ENCODE results near the gene XRRA1. TPM values are rescaled to one million over a fixed set of nuclear protein-coding genes. Genes with fewer than 3 reads are reported as not detected.

The XRRA1 gene
- total RNA-seq, 1 experiment from 2014 or later, result 29.5 TPM

DNA sequence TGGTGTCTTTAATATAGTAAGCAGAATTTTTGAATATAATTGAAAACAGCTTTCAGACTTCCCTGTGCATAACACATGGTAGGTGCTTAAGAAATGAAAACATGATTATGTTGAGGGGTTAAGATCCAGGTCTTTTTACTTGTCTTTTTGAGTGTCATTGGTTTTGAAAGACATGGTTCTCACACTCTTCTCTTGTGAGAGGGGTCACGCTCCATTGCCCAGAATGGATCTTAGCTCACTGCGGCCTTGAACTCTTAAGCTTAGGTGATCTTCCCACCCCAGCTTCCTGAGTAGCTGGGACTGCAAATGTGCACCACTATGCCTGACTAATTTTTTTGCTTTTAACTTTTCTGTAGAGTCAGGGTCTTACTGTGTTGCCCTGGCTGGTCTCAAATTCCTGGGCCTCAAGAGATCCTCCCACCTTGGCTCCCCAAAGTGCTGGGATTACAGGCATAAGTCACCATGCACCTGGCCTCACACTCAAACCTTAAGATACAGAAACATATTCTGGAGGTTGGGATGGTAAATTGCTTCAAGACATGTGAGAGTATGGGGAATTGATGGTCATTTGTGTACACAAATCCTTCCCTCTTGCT is 1.6 kb upstream of the XRRA1 start:
- no peak for DNase-seq
- Histone ChIP-seq H3K27me3 (ENCODE audit: insufficient read depth, low read depth) (no peaks in the 10 kb centered on the region), H3K9me2 (ENCODE audit: insufficient read depth) (no peaks in the 10 kb centered on the region), H3K9me3 (ENCODE audit: insufficient read depth, low read depth) (no peaks in the 10 kb centered on the region), H3K4me3 (peak overlapping the region; percentile 96), H4K20me1 (ENCODE audit: insufficient read depth) (peaks cover 17% of the 10 kb centered on the region), H3K4me1 (replicated peaks; ENCODE audit: insufficient read depth) (peaks cover 18% of the 10 kb centered on the region), H2AFZ (no peak overlapping the region), H3K79me2 (ENCODE audit: low read depth) (peaks cover 82% of the 10 kb centered on the region), H3K36me3 (ENCODE audit: low read depth) (peaks cover 17% of the 10 kb centered on the region; the same call in 1 of the 2 replicates), H3K4me2 (peak overlapping the region; percentile 99), H3K27ac (no peak overlapping the region), H3F3A (ENCODE audit: insufficient read depth, low read depth) (no peaks in the 10 kb centered on the region; the same call in 1 of the 2 replicates)
- POLR2A ChIA-PET (ENCODE audit: unreplicated experiment), result no interaction called here
- intact Hi-C loops (cut with micrococcal nuclease; ENCODE audit: unreplicated experiment), result loop anchor here (5.0 kb wide), 1 partner anchor 37 kb away; the partner anchor contains the start of gene NEU3
- TF ChIP-seq, protein P1, sequence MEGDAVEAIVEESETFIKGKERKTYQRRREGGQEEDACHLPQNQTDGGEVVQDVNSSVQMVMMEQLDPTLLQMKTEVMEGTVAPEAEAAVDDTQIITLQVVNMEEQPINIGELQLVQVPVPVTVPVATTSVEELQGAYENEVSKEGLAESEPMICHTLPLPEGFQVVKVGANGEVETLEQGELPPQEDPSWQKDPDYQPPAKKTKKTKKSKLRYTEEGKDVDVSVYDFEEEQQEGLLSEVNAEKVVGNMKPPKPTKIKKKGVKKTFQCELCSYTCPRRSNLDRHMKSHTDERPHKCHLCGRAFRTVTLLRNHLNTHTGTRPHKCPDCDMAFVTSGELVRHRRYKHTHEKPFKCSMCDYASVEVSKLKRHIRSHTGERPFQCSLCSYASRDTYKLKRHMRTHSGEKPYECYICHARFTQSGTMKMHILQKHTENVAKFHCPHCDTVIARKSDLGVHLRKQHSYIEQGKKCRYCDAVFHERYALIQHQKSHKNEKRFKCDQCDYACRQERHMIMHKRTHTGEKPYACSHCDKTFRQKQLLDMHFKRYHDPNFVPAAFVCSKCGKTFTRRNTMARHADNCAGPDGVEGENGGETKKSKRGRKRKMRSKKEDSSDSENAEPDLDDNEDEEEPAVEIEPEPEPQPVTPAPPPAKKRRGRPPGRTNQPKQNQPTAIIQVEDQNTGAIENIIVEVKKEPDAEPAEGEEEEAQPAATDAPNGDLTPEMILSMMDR (conservative IDR thresholded peaks at IDR 0.05), result no peak
- TF ChIP-seq EZH2 (IDR thresholded peaks at IDR 0.05; ENCODE audit: low read depth), result no peak
- BruUV-seq (replicated peaks), result no TSS peak
- CTCF ChIA-PET, result no interaction called here

DNA sequence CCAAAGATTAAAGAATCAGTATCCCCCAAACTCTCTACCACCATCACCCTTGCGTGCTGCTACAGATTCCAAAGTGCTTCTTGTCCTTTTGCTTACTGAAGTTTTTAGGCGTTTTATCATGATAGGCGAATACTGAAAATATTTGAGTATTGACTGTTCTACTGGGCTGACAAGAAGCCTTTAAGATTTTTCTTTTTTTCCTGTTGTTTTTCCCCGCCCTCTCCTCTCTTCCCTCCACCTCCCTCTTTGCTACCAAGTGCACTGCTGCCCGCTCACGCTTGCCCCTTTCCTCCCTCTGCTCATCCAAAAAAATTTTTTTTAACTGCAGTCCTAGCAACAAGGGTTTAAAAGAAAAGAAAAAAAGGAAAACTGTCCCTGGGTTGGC is 854 bp upstream of the XRRA1 start:
- Histone ChIP-seq H2AFZ (peak overlapping the region; percentile 99), H3K9me2 (ENCODE audit: insufficient read depth) (no peaks in the 10 kb centered on the region)
- no peak for TF ChIP-seq EZH2 (IDR thresholded peaks at IDR 0.05; ENCODE audit: low read depth)
- TF ChIP-seq, protein P1 (conservative IDR thresholded peaks at IDR 0.05), result no peak

DNA sequence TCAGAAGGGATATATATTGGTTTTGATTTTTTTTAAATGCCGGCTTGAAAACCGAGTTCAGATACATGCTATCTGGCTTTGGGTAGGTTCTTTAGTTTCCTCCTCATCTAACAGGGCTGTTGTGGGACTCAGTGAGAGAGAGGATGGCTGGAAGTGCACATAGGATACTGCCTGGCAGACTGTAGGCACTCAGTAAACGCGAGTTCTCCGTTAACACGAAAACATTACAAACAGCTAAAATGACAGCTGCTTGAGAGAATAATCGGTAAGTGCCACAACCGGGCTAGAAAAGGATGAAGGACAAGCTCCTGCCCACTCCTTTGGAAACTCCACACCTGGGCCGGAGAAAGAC is 369 bp downstream of the XRRA1 start:
- ChIA-PET POLR2A (ENCODE audit: unreplicated experiment) (interaction anchor here (0.6 kb wide), 2 partner anchors 62 to 203 kb away, joined by 3 to 5 read pairs; no protein-coding TSS in a partner anchor), CTCF (no interaction called here)
- peaks cover 12% of the 10 kb centered on the region; the same call in 1 of the 2 replicates for H3K36me3 ChIP-seq (ENCODE audit: low read depth)
- H3K79me2 ChIP-seq (ENCODE audit: low read depth), result peaks cover 63% of the 10 kb centered on the region
- intact Hi-C loops (cut with micrococcal nuclease; ENCODE audit: unreplicated experiment), result no loop called here
- peak in 1 of 2 experiments; percentile 39 for DNase-seq
- H3K9me2 ChIP-seq (ENCODE audit: insufficient read depth), result no peaks in the 10 kb centered on the region
- peak overlapping the region; percentile 96 for H3K4me3 ChIP-seq
- H3K9me3 ChIP-seq (ENCODE audit: insufficient read depth, low read depth), result no peaks in the 10 kb centered on the region
- H3K4me1 ChIP-seq (replicated peaks; ENCODE audit: insufficient read depth), result peaks cover 18% of the 10 kb centered on the region
- peak overlapping the region; percentile 99 for H2AFZ ChIP-seq
- peak overlapping the region; percentile 37; the same call in 1 of the 2 replicates for H3K27ac ChIP-seq
- no peak for TF ChIP-seq EZH2 (IDR thresholded peaks at IDR 0.05; ENCODE audit: low read depth)
- TF ChIP-seq, protein P1 (conservative IDR thresholded peaks at IDR 0.05), result no peak
- H3F3A ChIP-seq (ENCODE audit: insufficient read depth, low read depth), result no peaks in the 10 kb centered on the region
- no peaks in the 10 kb centered on the region for H4K20me1 ChIP-seq (ENCODE audit: insufficient read depth)
- peak overlapping the region; percentile 99 for H3K4me2 ChIP-seq
- BruUV-seq (replicated peaks), result TSS peak; percentile 80
- H3K27me3 ChIP-seq (ENCODE audit: insufficient read depth, low read depth), result no peaks in the 10 kb centered on the region

More for the DNA sequence above, 854 bp upstream of the XRRA1 start:
- H3K79me2 ChIP-seq (ENCODE audit: low read depth), result peaks cover 75% of the 10 kb centered on the region
- no peaks in the 10 kb centered on the region for H3K9me3 ChIP-seq (ENCODE audit: insufficient read depth, low read depth)
- H3K27me3 ChIP-seq (ENCODE audit: insufficient read depth, low read depth), result no peaks in the 10 kb centered on the region
- H3K4me3 ChIP-seq, result peak overlapping the region; percentile 96
- BruUV-seq (replicated peaks), result TSS peak; percentile 38
- peak overlapping the region; percentile 58 for H3K27ac ChIP-seq
- H3K4me2 ChIP-seq, result peak overlapping the region; percentile 99
- H3K4me1 ChIP-seq (replicated peaks; ENCODE audit: insufficient read depth), result peaks cover 18% of the 10 kb centered on the region
- intact Hi-C loops (cut with micrococcal nuclease; ENCODE audit: unreplicated experiment), result loop anchor here (5.0 kb wide), 1 partner anchor 38 kb away; the partner anchor contains the start of gene NEU3
- H3K36me3 ChIP-seq (ENCODE audit: low read depth), result peaks cover 17% of the 10 kb centered on the region; the same call in 1 of the 2 replicates
- CTCF ChIA-PET, result no interaction called here
- POLR2A ChIA-PET (ENCODE audit: unreplicated experiment), result no interaction called here
- DNase-seq, result no peak
- no peaks in the 10 kb centered on the region; the same call in 1 of the 2 replicates for H3F3A ChIP-seq (ENCODE audit: insufficient read depth, low read depth)
- H4K20me1 ChIP-seq (ENCODE audit: insufficient read depth), result peaks cover 11% of the 10 kb centered on the region

Measured in PC-9 (cell line).